BJ (cell line): ENCODE results near the gene ZNF23. TPM values are rescaled to one million over a fixed set of nuclear protein-coding genes. Genes with fewer than 3 reads are reported as not detected.

Experiments used
- CTCF ChIA-PET: fragments of 350-600 bp; formaldehyde crosslinking; extraction: SDS; loops from one replicate; lab custom pipeline; 2021; ENCODE audit warnings: antibody characterized with exemption, inconsistent platforms; lab: Yijun Ruan, JAX
- POLR2A ChIA-PET: fragments of 300-600 bp; sonication (Branson Sonifier 250); formaldehyde crosslinking; extraction: SDS; loops from one replicate; lab custom pipeline; 2021; ENCODE audit warnings: antibody characterized with exemption; lab: Charles Lee
- DNase-seq: peaks from one replicate; pipeline ENCODE4 v3.0.0-alpha.2; 2011; ENCODE audit warnings: low read depth
- H3K27me3 ChIP-seq: 2 replicates; pipeline ENCODE4 v1.6.0; 2011; ENCODE audit warnings: low read length; ENCODE audit not compliant: control insufficient read depth, insufficient read depth
- H3K36me3 ChIP-seq: 2 replicates; pipeline ENCODE4 v1.5.1; 2011; ENCODE audit warnings: low read length; ENCODE audit not compliant: control insufficient read depth, insufficient read depth
- H3K4me3 ChIP-seq: 2 replicates; pipeline ENCODE4 v1.5.1; 2011; ENCODE audit warnings: low read depth, mild to moderate bottlenecking, control low read depth, low read length
- polyA plus RNA-seq: library from polyadenylated mRNA; depleted of rRNA; stranded (reverse); fragments of >200 nt; gene quantifications from 2 replicates; pipeline ENCODE4 v1.2.3, GENCODE V29; 2011
- TF ChIP-seq, protein P1 (sequence below): IDR thresholded peaks from 2 replicates; pipeline ENCODE4 v1.5.1; 2011; ENCODE audit warnings: low read depth, mild to moderate bottlenecking, control low read depth, inconsistent platforms, low read length, moderate library complexity; ENCODE audit not compliant: insufficient read depth

ZNF23 gene
- polyA plus RNA-seq, 1 experiment = 11.8 TPM

DNA sequence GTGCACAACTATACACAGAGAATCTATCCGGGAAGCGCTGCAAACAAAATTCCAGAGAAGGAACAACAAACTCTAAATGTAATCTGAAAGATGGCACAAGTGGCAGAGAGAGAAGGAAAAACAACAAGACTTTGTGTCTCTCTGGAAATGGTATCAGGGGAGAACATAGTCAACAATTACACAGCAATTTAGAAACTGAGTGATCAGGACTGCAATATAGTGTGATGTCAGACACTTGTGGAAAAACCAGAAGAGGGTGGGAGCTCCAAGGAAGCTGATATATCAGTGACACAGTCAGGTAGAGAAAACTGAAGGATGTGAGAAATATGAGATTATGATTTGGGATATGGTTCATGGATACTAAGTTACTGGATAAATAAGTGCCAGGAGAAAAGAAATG lies 18.9 kb upstream of the ZNF23 start:
- CTCF ChIA-PET = interaction anchor here (0.8 to 1.2 kb wide), 2 partner anchors 28 to 69 kb away, joined by 3 to 5 read pairs; no protein-coding TSS in a partner anchor
- TF ChIP-seq, protein P1, sequence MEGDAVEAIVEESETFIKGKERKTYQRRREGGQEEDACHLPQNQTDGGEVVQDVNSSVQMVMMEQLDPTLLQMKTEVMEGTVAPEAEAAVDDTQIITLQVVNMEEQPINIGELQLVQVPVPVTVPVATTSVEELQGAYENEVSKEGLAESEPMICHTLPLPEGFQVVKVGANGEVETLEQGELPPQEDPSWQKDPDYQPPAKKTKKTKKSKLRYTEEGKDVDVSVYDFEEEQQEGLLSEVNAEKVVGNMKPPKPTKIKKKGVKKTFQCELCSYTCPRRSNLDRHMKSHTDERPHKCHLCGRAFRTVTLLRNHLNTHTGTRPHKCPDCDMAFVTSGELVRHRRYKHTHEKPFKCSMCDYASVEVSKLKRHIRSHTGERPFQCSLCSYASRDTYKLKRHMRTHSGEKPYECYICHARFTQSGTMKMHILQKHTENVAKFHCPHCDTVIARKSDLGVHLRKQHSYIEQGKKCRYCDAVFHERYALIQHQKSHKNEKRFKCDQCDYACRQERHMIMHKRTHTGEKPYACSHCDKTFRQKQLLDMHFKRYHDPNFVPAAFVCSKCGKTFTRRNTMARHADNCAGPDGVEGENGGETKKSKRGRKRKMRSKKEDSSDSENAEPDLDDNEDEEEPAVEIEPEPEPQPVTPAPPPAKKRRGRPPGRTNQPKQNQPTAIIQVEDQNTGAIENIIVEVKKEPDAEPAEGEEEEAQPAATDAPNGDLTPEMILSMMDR = no peak

GRCh38 chr16:71479420-71479819 lies 17.4 kb upstream of the ZNF23 start:
- peaks cover 4% of the 10 kb centered on the region for H3K36me3 ChIP-seq
- ChIA-PET POLR2A (no interaction called here), CTCF (interaction anchor here (0.6 kb wide), 1 partner anchor 708 kb away, joined by 4 read pairs; no protein-coding TSS in a partner anchor)
- no peak for DNase-seq
- H3K4me3 ChIP-seq = no peak overlapping the region
- H3K27me3 ChIP-seq = no peaks in the 10 kb centered on the region
- TF ChIP-seq, protein P1 = peak; percentile 50

More for the DNA sequence above, 18.9 kb upstream of the ZNF23 start:
- Histone ChIP-seq H3K4me3 (no peak overlapping the region), H3K27me3 (no peaks in the 10 kb centered on the region), H3K36me3 (peaks cover 4% of the 10 kb centered on the region)
- DNase-seq = no peak
- POLR2A ChIA-PET = no interaction called here

GRCh38 chr16:71476457-71477124 lies 14.5 kb upstream of the ZNF23 start:
- H3K27me3 ChIP-seq = no peaks in the 10 kb centered on the region
- ChIA-PET POLR2A (no interaction called here), CTCF (no interaction called here)
- H3K36me3 ChIP-seq = peaks cover 4% of the 10 kb centered on the region
- H3K4me3 ChIP-seq = no peak overlapping the region
- no peak for DNase-seq
- TF ChIP-seq, protein P1 = no peak

- peak; percentile 71 for DNase-seq
- H3K4me3 ChIP-seq = no peak overlapping the region
- ChIA-PET CTCF (interaction anchor here (1.0 to 1.2 kb wide), 4 partner anchors 9 to 63 kb away, joined by 3 to 5 read pairs (median 4); no protein-coding TSS in a partner anchor), POLR2A (interaction anchor here (1.2 to 1.3 kb wide), 2 partner anchors 9 to 15 kb away, joined by 5 to 9 read pairs; no protein-coding TSS in a partner anchor)
- no peaks in the 10 kb centered on the region for H3K27me3 ChIP-seq
- peaks cover 4% of the 10 kb centered on the region; the same call in 1 of the 2 replicates for H3K36me3 ChIP-seq
- TF ChIP-seq, protein P1 = no peak
These were observed 12.8 kb upstream of the ZNF23 start for GRCh38 chr16:71474864-71475263.

GRCh38 chr16:71473891-71474290 lies 11.8 kb upstream of the ZNF23 start:
- ChIA-PET POLR2A (interaction anchor here (1.2 to 1.3 kb wide), 2 partner anchors 10 to 14 kb away, joined by 5 to 9 read pairs; no protein-coding TSS in a partner anchor), CTCF (interaction anchor here (0.6 to 1.2 kb wide), 2 partner anchors 14 to 35 kb away, joined by 4 read pairs; no protein-coding TSS in a partner anchor)
- Histone ChIP-seq H3K36me3 (peaks cover 4% of the 10 kb centered on the region; the same call in 1 of the 2 replicates), H3K4me3 (no peak overlapping the region), H3K27me3 (no peaks in the 10 kb centered on the region)
- TF ChIP-seq, protein P1 = no peak
- DNase-seq = no peak
